Astrocyte (in vitro differentiated cells and primary cell): ENCODE results near the gene CSNK1D. TPM values are rescaled to one million over a fixed set of nuclear protein-coding genes. Genes with fewer than 3 reads are reported as not detected.

Source experiments
- DNase-seq: peaks from one replicate; pipeline ENCODE4 v3.0.0-alpha.2; 2010; ENCODE audit warnings: low read depth
- FAIRE-seq: peaks from 2 replicates; lab custom pipeline; 2011; peaks lifted over from hg19 to GRCh38; lab: Jason Lieb, UNC
- H2AFZ ChIP-seq: 2 replicates; pipeline ENCODE4 v1.6.0; 2012; ENCODE audit warnings: low read depth, low read length, inconsistent platforms
- H3K27ac ChIP-seq: 2 replicates; pipeline ENCODE4 v1.5.1; 2011; ENCODE audit warnings: low read depth, low read length, inconsistent platforms
- H3K27me3 ChIP-seq: 2 replicates; pipeline ENCODE4 v1.6.0; 2011; ENCODE audit warnings: low read length, inconsistent platforms; ENCODE audit not compliant: insufficient read depth
- H3K36me3 ChIP-seq: 2 replicates; pipeline ENCODE4 v1.5.1; 2011; ENCODE audit warnings: low read length, inconsistent platforms; ENCODE audit not compliant: insufficient read depth
- H3K4me1 ChIP-seq: 2 replicates; pipeline ENCODE4 v1.5.1; 2011; ENCODE audit warnings: low read length, inconsistent platforms; ENCODE audit not compliant: insufficient read depth
- H3K4me2 ChIP-seq: 2 replicates; pipeline ENCODE4 v1.6.0; 2012; ENCODE audit warnings: low read length, inconsistent platforms
- H3K4me3 ChIP-seq: 2 replicates; pipeline ENCODE4 v1.5.1; 2011; ENCODE audit warnings: low read depth, mild to moderate bottlenecking, low read length, inconsistent platforms; ENCODE audit not compliant: insufficient read depth
- H3K79me2 ChIP-seq: 2 replicates; pipeline ENCODE4 v1.6.0; 2012; ENCODE audit warnings: mild to moderate bottlenecking, low read length, inconsistent platforms; ENCODE audit not compliant: insufficient read depth
- H3K9ac ChIP-seq: 2 replicates; pipeline ENCODE4 v1.6.0; 2012; ENCODE audit warnings: mild to moderate bottlenecking, low read length, inconsistent platforms
- H3K9me3 ChIP-seq: 2 replicates; pipeline ENCODE4 v1.5.1; 2012; ENCODE audit warnings: low read depth, mild to moderate bottlenecking, low read length, inconsistent platforms; ENCODE audit not compliant: insufficient read depth
- H4K20me1 ChIP-seq: 2 replicates; pipeline ENCODE4 v1.6.0; 2012; ENCODE audit warnings: low read length, inconsistent platforms; ENCODE audit not compliant: insufficient read depth
- H3K27ac Mint-ChIP-seq: one replicate; pipeline ENCODE4 v1.8.0; 2021; ENCODE audit warnings: mild to moderate bottlenecking, mixed read lengths; ENCODE audit not compliant: unreplicated experiment
- H3K27me3 Mint-ChIP-seq: one replicate; pipeline ENCODE4 v1.8.0; 2021; ENCODE audit warnings: low read depth, mixed read lengths; ENCODE audit not compliant: unreplicated experiment
- H3K36me3 Mint-ChIP-seq: one replicate; pipeline ENCODE4 v1.8.0; 2021; ENCODE audit warnings: low read depth, mixed read lengths; ENCODE audit not compliant: unreplicated experiment
- H3K4me1 Mint-ChIP-seq: one replicate; pipeline ENCODE4 v1.8.0; 2021; ENCODE audit warnings: low read depth, mixed read lengths; ENCODE audit not compliant: unreplicated experiment
- H3K4me3 Mint-ChIP-seq: one replicate; pipeline ENCODE4 v1.8.0; 2021; ENCODE audit warnings: mild to moderate bottlenecking, moderate library complexity, mixed read lengths; ENCODE audit not compliant: unreplicated experiment
- H3K9me3 Mint-ChIP-seq: one replicate; pipeline ENCODE4 v1.8.0; 2021; ENCODE audit warnings: mild to moderate bottlenecking, mixed read lengths; ENCODE audit not compliant: unreplicated experiment
- EZH2 ChIP-seq: IDR thresholded peaks from 2 replicates; pipeline ENCODE4 v1.6.1; 2012; ENCODE audit warnings: mild to moderate bottlenecking, low read length, inconsistent platforms; ENCODE audit not compliant: insufficient read depth
- total RNA-seq: library from RNA; stranded (reverse); gene quantifications from 2 replicates; pipeline ENCODE4 v1.2.1, GENCODE V29; 2021
- TF ChIP-seq, protein P1 (sequence below): IDR thresholded peaks from 2 replicates; pipeline ENCODE4 v1.5.1; 2011; ENCODE audit warnings: low read depth, mild to moderate bottlenecking, inconsistent platforms, low read length, moderate library complexity; ENCODE audit not compliant: insufficient read depth

CSNK1D gene
- total RNA-seq, 1 donor from 2014 or later: 153 TPM

DNA sequence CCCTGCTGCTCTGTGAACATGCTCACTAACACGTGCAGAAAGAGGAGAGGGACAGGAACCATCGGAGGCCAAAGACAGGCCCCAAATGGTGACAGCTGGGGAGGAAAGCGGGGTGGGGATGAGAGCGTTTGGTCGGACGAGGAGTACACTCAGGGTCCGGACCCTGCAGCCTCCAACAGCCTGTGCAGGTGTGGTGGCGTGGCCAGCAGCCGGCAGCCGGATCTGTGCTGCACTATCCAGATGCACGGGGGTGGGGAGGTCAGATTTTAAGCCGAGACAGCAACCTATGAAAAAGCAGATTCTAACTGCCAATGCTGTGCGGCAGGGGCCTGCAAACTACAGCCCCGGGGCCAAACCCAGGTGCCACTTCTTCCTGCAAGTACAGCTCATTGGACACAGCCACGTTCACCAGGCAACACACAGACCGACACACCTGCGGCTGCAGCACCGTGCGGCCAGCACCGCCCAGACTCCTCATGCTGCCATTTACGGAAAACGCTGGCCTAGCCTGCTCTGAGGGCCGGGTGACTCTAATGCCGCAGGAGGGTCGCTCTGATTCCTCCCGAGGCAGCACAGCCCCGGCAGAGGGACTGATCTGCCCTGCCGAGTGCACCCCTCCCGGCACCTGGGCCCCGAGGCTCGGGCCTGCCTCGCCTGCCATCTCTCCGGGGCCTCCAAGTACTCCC, 23.5 kb downstream of the CSNK1D start:
- peaks cover 53% of the 10 kb centered on the region for H3K36me3 ChIP-seq
- H4K20me1 ChIP-seq: peaks cover 86% of the 10 kb centered on the region
- no peak overlapping the region for H3K9ac ChIP-seq
- H3K79me2 ChIP-seq: peaks cover 78% of the 10 kb centered on the region
- no peaks in the 10 kb centered on the region for H3K9me3 Mint-ChIP-seq
- no peak overlapping the region for H3K27ac ChIP-seq
- H3K4me3 ChIP-seq: no peak overlapping the region
- no peak overlapping the region for H3K4me2 ChIP-seq
- peaks cover 30% of the 10 kb centered on the region for H3K36me3 Mint-ChIP-seq
- no peak overlapping the region for H2AFZ ChIP-seq
- FAIRE-seq: no peak
- no peaks in the 10 kb centered on the region for H3K27me3 Mint-ChIP-seq
- no peak for TF ChIP-seq EZH2
- TF ChIP-seq, protein P1, sequence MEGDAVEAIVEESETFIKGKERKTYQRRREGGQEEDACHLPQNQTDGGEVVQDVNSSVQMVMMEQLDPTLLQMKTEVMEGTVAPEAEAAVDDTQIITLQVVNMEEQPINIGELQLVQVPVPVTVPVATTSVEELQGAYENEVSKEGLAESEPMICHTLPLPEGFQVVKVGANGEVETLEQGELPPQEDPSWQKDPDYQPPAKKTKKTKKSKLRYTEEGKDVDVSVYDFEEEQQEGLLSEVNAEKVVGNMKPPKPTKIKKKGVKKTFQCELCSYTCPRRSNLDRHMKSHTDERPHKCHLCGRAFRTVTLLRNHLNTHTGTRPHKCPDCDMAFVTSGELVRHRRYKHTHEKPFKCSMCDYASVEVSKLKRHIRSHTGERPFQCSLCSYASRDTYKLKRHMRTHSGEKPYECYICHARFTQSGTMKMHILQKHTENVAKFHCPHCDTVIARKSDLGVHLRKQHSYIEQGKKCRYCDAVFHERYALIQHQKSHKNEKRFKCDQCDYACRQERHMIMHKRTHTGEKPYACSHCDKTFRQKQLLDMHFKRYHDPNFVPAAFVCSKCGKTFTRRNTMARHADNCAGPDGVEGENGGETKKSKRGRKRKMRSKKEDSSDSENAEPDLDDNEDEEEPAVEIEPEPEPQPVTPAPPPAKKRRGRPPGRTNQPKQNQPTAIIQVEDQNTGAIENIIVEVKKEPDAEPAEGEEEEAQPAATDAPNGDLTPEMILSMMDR: no peak
- no peaks in the 10 kb centered on the region for H3K27me3 ChIP-seq
- no peak overlapping the region for H3K4me3 Mint-ChIP-seq
- H3K9me3 ChIP-seq: no peaks in the 10 kb centered on the region
- peaks cover 5% of the 10 kb centered on the region for H3K4me1 Mint-ChIP-seq
- DNase-seq: no peak
- H3K27ac Mint-ChIP-seq: no peak overlapping the region
- peaks cover 20% of the 10 kb centered on the region for H3K4me1 ChIP-seq

DNA sequence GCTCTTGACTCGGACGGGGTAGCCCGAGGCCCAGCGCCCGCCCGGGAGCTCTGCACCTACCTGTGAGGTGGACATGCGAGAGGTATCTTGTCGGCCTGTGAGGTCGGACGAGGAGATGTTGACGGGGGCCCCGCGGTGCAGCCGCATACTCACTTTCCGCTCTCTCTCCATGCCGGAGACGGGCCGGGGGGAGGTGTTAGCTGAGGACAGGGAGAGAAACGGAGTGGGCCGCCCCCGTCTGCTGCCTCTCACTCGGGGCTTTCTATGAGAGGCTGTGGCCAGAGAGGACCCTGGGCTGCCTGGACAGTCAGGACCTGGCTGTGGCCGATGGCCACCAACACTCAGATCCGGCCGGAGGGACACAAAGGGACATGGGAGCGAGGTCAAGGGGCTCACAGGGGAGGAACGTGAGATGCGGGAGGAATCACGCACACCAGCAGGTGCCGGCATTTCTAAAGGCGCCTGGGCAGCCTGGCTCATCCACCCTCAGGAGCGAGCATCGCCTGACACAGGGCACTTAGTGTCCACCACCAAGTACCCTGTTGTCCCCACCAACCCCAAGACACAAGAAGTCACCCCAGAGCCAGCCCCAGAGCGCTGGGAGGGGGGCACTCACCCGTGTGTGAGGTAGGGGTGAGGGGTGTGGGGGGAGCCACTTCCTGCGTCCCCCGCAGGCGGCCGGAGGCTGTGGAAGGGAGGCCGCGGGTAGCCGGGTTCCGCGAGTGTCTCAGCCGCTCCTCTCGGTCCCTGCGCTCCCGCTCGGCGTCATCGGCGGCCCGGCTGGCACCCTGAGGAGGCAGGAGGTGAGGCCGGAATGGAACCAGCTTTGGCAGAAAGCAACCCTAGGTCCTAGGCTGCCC, 24.5 kb downstream of the CSNK1D start:
- H3K9me3 ChIP-seq: no peaks in the 10 kb centered on the region
- H3K9me3 Mint-ChIP-seq: no peaks in the 10 kb centered on the region
- no peak overlapping the region for H3K27ac ChIP-seq
- peak overlapping the region; percentile 69 for H3K27ac Mint-ChIP-seq
- H3K36me3 Mint-ChIP-seq: peaks cover 37% of the 10 kb centered on the region
- H4K20me1 ChIP-seq: peaks cover 96% of the 10 kb centered on the region
- H3K27me3 ChIP-seq: no peaks in the 10 kb centered on the region
- H3K79me2 ChIP-seq: peaks cover 79% of the 10 kb centered on the region
- H3K4me2 ChIP-seq: no peak overlapping the region
- H2AFZ ChIP-seq: no peak overlapping the region
- TF ChIP-seq EZH2: no peak
- TF ChIP-seq, protein P1: no peak
- H3K4me3 ChIP-seq: no peak overlapping the region
- H3K36me3 ChIP-seq: peaks cover 59% of the 10 kb centered on the region
- FAIRE-seq (no peak), DNase-seq (no peak)
- no peak overlapping the region for H3K9ac ChIP-seq
- H3K27me3 Mint-ChIP-seq: no peaks in the 10 kb centered on the region
- H3K4me1 Mint-ChIP-seq: peaks cover 9% of the 10 kb centered on the region
- H3K4me3 Mint-ChIP-seq: no peak overlapping the region
- H3K4me1 ChIP-seq: peaks cover 20% of the 10 kb centered on the region
